ENCODE measurements around the gene TAF1A. TPM values are rescaled to one million over a fixed set of nuclear protein-coding genes. Genes with fewer than 3 reads are reported as not detected.

Gene TAF1A
- total and polyA plus RNA-seq, 7 donors, result 0.92 to 7.2 (median 3.3) TPM

DNA sequence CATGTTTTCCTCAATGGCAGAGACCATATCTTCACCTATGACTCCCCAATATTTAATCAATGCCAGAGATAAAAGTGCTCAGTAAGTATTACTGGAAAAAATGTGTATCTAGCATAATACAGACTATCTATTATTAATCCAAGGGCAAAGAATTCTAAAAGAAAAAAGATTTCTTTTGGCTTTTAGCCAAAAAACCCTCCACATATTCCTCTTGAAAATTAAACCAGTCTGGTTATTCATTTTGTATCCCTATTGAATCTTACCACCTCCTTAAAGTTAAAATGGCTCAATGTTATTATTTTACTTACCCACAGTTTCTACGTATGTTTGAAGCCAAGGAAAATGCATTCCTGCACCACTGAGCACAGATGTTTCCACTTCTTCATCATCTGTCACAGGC is 1.6 kb downstream of the TAF1A start:
- H3K4me3 ChIP-seq, result no peak overlapping the region
- H3K36me3 ChIP-seq, result peaks cover 0 to 33% (median 2%) of the 10 kb centered on the region in 4 donors
- H3K27me3 ChIP-seq, result no peaks in the 10 kb centered on the region
- whole genome bisulfite sequencing, 2 donors, result 75 to 95% methylated on average over 1 of the region's 1 CpG
- H3K9me3 ChIP-seq, result no peaks in the 10 kb centered on the region
- no peak overlapping the region for H3K27ac ChIP-seq
- peaks cover 0 to 20% (median 16%) of the 10 kb centered on the region in 4 donors for H3K4me1 ChIP-seq
- no peak for DNase-seq
- no peak for TF ChIP-seq EP300 (IDR thresholded peaks at IDR 0.05)
- TF ChIP-seq, protein P1, sequence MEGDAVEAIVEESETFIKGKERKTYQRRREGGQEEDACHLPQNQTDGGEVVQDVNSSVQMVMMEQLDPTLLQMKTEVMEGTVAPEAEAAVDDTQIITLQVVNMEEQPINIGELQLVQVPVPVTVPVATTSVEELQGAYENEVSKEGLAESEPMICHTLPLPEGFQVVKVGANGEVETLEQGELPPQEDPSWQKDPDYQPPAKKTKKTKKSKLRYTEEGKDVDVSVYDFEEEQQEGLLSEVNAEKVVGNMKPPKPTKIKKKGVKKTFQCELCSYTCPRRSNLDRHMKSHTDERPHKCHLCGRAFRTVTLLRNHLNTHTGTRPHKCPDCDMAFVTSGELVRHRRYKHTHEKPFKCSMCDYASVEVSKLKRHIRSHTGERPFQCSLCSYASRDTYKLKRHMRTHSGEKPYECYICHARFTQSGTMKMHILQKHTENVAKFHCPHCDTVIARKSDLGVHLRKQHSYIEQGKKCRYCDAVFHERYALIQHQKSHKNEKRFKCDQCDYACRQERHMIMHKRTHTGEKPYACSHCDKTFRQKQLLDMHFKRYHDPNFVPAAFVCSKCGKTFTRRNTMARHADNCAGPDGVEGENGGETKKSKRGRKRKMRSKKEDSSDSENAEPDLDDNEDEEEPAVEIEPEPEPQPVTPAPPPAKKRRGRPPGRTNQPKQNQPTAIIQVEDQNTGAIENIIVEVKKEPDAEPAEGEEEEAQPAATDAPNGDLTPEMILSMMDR (IDR thresholded peaks at IDR 0.05), result no peak
- no peak for TF ChIP-seq POLR2AphosphoS5 (IDR thresholded peaks at IDR 0.05)
- TF ChIP-seq POLR2A (IDR thresholded peaks at IDR 0.05), result no peak
- intact Hi-C loops (cut with DNase I), result no loop called here

DNA sequence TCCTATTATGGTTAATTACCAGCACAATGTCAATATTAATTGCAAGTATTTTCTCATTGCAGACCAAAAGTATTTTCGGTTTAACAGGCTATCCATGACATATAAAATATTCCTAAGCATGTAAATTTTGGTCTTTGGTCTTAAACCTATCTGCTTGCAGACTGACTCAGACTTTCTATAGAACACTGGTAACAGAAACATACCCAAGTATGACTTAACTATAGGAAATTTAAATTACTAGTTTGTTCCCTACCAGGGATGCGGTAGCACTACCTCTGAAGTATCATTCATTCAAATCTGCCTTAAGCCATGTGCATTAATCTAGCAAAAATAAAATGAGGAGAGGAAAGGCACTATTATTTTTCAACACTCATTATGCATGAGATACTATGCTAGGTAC is 2.9 kb downstream of the TAF1A start:
- Histone ChIP-seq H3K9me3 (no peaks in the 10 kb centered on the region), H3K4me3 (no peak overlapping the region), H3K36me3 (peaks cover 0 to 39% (median 2%) of the 10 kb centered on the region in 4 donors), H3K4me1 (peaks cover 0 to 20% (median 16%) of the 10 kb centered on the region in 4 donors), H3K27me3 (no peaks in the 10 kb centered on the region), H3K27ac (no peak overlapping the region)
- intact Hi-C loops (cut with DNase I), result no loop called here
- no peak for DNase-seq
- TF ChIP-seq POLR2AphosphoS5 (IDR thresholded peaks at IDR 0.05), result no peak
- no peak for TF ChIP-seq POLR2A (IDR thresholded peaks at IDR 0.05)
- TF ChIP-seq, protein P1 (IDR thresholded peaks at IDR 0.05), result no peak
- no peak for TF ChIP-seq EP300 (IDR thresholded peaks at IDR 0.05)
- WGBS, 2 donors, result 87 to 93% methylated on average over 2 of the region's 2 CpGs

- no peak overlapping the region for H3K4me3 ChIP-seq
- intact Hi-C loops (cut with DNase I), result no loop called here
- H3K4me1 ChIP-seq, result peaks cover 0 to 1% (median 0%) of the 10 kb centered on the region in 4 donors
- no peak for DNase-seq
- no peaks in the 10 kb centered on the region for H3K27me3 ChIP-seq
- H3K9me3 ChIP-seq, result no peaks in the 10 kb centered on the region
- WGBS, 2 donors, result 65 to 86% methylated on average over 5 of the region's 5 CpGs
- no peak overlapping the region for H3K27ac ChIP-seq
- TF ChIP-seq, protein P1 (IDR thresholded peaks at IDR 0.05), result no peak
- TF ChIP-seq POLR2AphosphoS5 (IDR thresholded peaks at IDR 0.05), result no peak
- TF ChIP-seq POLR2A (IDR thresholded peaks at IDR 0.05), result no peak
- no peak for TF ChIP-seq EP300 (IDR thresholded peaks at IDR 0.05)
- peaks cover 0 to 42% (median 2%) of the 10 kb centered on the region in 4 donors for H3K36me3 ChIP-seq
Measured at GRCh38 chr1:222583079-222583478, 6.7 kb downstream of the TAF1A start.

DNA sequence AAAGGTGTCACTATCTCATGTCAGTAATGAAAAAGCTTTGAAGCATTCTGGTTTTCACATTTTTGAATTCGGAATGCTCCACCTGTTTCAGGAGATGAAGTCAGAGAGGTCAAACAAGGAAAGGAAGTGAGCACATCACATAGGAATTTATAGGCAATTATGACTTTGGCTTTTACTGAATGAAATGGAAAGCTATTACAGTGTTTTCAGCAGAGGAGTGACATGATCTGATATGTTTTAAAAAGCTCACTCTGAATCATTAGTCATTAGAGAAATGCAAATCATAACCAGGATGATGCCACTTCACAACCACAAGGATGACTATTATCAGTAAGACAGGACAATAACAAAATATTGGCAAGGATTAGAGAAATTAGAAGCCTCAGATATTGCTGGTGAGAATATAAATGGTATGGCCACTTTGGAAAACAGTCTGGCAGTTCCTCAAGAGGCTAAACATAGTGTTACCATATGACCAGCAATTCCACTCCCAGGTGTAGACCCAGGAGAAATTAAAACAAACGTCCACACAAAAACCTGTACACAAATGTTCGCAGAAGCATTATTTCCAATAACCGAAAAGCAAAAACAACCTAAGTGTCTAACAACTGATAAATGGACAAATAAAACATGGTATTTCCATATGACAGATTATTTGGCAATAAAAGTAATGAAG is 7.5 kb downstream of the TAF1A start:
- intact Hi-C loops (cut with DNase I), result no loop called here
- H3K9me3 ChIP-seq, result no peaks in the 10 kb centered on the region
- no peak overlapping the region for H3K27ac ChIP-seq
- no peaks in the 10 kb centered on the region for H3K4me1 ChIP-seq
- DNase-seq, result no peak
- no peak overlapping the region for H3K4me3 ChIP-seq
- no peaks in the 10 kb centered on the region for H3K27me3 ChIP-seq
- H3K36me3 ChIP-seq, result peaks cover 0 to 37% (median 3%) of the 10 kb centered on the region in 4 donors
- 78 to 82% methylated on average over 4 of the region's 4 CpGs for WGBS, 2 donors
- TF ChIP-seq, protein P1 (IDR thresholded peaks at IDR 0.05), result no peak
- TF ChIP-seq EP300 (IDR thresholded peaks at IDR 0.05), result no peak
- no peak for TF ChIP-seq POLR2AphosphoS5 (IDR thresholded peaks at IDR 0.05)
- TF ChIP-seq POLR2A (IDR thresholded peaks at IDR 0.05), result no peak

All from sigmoid colon (tissue), 7 donors.